HG02981 (cell line): ENCODE data around the gene PRKN.

Experiments
- ATAC-seq: cut with Tn5 transposase; IDR thresholded peaks from one replicate; pipeline ENCODE4 v1.9.1; 2021; ENCODE audit warnings: mild to moderate bottlenecking, moderate library complexity; ENCODE audit not compliant: unreplicated experiment

Gene PRKN

DNA sequence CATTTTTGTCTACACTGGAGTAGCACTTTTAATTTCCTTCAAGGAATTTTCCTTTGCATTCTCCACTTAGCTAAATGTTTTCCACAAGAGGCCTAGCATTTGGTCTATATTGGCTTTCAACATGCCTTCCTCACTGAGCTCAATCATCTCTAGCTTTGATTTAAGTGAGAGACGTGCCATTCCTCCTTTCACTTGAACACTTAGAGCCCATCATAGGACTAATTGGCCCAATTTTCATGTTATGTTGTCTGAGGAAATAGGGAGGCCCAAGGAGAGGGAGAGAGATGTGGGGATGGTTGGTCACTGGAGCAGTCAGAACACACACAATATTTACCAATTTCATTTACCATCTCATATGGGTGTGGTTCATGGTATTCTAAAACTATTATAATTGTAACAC lies 645.0 kb downstream of the PRKN start:
- no peak for ATAC-seq

GRCh38 chr6:162078667-162079066 lies 648.9 kb downstream of the PRKN start:
- no peak for ATAC-seq

- no peak for ATAC-seq
These were observed 649.4 kb downstream of the PRKN start for GRCh38 chr6:162078126-162078525.

DNA sequence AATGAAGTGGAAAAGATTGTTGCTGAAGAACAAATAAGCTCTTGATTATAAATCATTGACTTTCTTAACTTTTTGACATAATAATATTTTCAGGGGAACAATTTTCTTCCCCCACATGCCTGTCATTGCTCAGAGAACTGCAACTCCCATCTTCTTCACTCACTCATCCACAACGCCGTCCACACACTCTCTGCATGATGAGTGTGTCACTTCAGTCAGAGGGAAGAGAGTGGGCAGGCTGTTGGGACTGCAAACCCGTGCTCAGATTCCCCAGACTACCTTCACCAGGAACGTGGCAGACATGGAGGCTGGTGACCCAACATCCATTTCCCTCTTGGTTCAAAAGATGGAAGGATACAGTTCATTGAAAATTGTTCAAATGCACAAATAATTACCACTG lies 650.8 kb downstream of the PRKN start:
- ATAC-seq = no peak

GRCh38 chr6:162074641-162075275 lies 652.8 kb downstream of the PRKN start:
- ATAC-seq = no peak

GRCh38 chr6:162070639-162071038 lies 656.9 kb downstream of the PRKN start:
- ATAC-seq = no peak

GRCh38 chr6:162069995-162070394 lies 657.6 kb downstream of the PRKN start:
- ATAC-seq = no peak

DNA sequence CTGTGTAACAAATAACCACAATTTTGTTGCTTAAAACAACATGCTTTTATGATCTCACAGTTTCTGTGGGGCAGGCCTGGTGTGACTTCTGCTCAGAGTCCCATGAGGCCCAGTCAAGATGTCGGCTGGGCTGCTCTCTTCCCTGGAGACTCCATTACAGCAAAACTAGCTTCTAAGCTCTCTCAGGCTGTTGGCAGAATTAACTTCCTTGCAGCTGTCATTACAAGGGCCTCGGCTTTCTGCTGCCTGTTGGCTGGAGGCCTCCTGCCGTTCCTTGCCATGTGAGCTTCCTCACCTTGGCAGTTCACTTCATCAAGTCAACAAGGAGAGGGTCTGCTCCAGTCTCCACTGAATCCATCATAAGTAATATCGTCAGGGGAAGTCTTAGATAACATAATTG lies 659.2 kb downstream of the PRKN start:
- no peak for ATAC-seq

GRCh38 chr6:162063666-162064065 lies 663.9 kb downstream of the PRKN start:
- ATAC-seq = no peak

GRCh38 chr6:162058281-162058875 lies 669.2 kb downstream of the PRKN start:
- no peak for ATAC-seq

- no peak for ATAC-seq
These were observed 670.8 kb downstream of the PRKN start for GRCh38 chr6:162056745-162057144.

- ATAC-seq = no peak
These were observed 671.5 kb downstream of the PRKN start for GRCh38 chr6:162056061-162056460.

- no peak for ATAC-seq
These were observed 672.2 kb downstream of the PRKN start for GRCh38 chr6:162055365-162055764.

DNA sequence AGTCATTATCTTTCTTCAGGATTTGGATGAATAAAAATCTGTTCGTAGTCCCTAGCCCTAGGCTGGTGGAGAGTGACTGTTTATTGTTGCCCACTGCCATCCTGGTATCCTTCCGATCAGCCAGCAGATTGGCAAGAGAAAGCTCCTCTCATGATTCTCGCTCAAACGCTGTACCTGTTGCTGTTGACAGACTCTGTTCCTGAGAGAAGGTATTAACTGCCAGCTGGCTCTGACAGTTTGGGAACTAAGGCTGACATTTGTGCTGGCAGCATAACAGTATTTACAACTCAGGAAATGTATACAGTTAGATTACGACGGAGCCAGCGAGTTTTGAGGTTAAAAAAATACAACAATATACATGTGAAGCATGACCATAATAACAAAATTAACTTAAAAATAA lies 674.5 kb downstream of the PRKN start:
- no peak for ATAC-seq

DNA sequence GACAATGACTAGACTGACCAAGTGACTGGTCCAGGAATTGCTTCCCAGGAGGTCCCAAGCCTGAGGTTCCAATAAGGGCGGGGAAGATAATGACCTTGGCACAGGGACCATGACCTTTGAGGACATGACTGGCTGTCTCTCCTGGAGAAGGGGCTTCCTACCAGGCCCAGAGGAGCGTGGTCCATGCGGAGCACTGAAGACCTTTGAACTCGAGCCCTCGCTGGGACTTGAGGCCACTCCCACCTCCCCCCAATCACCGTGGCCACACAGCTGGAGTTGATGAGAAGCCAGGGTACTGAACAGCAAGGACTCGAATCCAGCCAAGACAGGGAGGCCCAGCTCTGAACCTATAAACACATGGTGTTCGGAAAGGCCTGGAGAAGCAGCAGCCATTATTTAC lies 677.0 kb downstream of the PRKN start:
- no peak for ATAC-seq

DNA sequence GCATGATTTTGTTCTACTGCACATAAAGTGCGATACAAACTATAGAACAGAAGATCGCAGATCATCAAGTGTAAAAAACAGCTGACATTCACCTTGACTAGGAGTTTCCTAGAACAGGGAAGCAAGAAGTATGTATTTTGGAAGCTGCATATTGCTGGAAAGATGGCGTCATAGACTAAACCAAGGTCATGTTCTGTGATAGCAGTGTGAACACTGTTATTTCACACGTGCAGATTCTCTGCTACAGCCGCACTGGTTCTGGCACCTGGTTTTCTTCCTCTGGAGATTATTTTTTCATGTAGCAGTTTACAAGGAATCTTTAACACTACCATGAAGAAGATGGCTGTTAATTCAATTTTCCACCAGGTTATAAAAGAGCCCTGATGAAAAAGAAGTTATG lies 681.2 kb downstream of the PRKN start:
- no peak for ATAC-seq

- ATAC-seq = no peak
These were observed 694.9 kb downstream of the PRKN start for GRCh38 chr6:162032620-162033019.

- no peak for ATAC-seq
These were observed 697.5 kb downstream of the PRKN start for GRCh38 chr6:162029873-162030576.

DNA sequence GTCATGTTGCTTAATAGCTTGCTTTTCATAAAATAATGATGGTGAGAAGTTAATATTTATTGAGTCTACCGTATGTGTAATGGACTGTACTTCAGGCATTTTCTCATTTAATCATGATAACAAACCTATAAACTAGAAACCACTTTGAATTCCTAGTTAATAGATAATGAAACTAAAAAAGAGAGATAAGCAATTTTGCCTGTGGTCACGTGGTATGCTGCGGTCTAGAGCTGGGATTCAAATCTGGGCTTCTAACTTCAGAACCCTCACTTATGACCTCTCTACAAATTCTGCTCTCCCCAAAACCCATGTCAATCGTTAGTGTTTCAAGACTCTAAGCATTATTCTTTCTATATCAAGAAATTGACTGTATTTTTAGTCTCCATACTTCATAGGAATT lies 700.7 kb downstream of the PRKN start:
- ATAC-seq = no peak

DNA sequence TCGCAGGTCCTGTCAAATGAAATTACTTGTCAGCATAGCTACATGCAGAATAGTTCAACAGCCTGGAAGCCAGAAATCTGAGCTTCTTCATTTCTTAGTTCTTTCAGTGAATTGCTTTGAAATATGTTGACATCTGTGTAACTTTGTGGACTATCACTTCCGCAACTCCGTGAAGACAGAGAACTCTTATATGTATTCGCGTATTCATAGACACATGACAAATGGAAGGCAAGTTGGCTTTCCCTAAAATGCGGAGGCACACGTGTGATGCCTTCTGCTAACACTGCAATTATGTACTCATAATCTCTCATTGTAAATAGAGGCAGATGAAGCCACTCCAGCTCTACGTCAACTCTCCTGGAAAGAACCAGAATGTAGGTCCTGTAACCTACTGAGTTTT lies 701.5 kb downstream of the PRKN start:
- ATAC-seq = no peak

GRCh38 chr6:162019349-162019748 lies 708.2 kb downstream of the PRKN start:
- no peak for ATAC-seq

DNA sequence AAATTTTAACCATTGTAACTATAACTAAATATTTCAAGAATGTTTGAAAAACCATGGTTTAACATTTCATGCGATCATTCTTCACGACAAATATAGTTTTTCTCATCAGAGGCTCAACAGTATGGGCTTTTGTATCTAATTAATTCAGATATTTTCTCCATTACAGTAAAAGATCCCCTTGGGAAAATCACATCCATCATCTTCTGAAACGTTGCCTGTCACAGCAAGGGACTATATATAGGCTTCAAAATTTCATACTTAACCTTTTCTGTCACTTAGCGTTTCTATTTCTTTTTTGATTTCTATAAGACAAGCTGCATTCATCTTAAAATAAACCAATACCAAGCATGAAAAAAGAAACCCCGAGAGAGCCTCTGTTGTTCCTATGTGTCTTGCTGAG lies 710.0 kb downstream of the PRKN start:
- ATAC-seq = no peak
